HCT116 (cell line): Measurements from ENCODE around the gene ADRA2A. TPM values are rescaled to one million over a fixed set of nuclear protein-coding genes. Genes with fewer than 3 reads are reported as not detected.

ENCODE experiments used
- ATAC-seq: fragments of 200-7000 bp; cut with Tn5 transposase; 2 replicates; pipeline ENCODE4 v1.9.1; 2020; ENCODE audit warnings: mild to moderate bottlenecking, moderate library complexity
- BruUV-seq: library from RNA; stranded (reverse); fragments of 400-500 nt; replicated peaks from 2 replicates; lab custom pipeline; 2021; lab: Mats Ljungman, UMichigan
- CTCF ChIA-PET: fragments of 300-600 bp; sonication (Branson Sonifier 250); formaldehyde crosslinking; loops from one replicate; lab custom pipeline; 2021; ENCODE audit warnings: antibody characterized with exemption; lab: Charles Lee
- POLR2A ChIA-PET: fragments of 300-600, 350-600 bp; sonication (Branson Sonifier 250); formaldehyde crosslinking; loops from one replicate; lab custom pipeline; 2021; ENCODE audit warnings: antibody characterized with exemption; lab: Charles Lee
- RAD21 ChIA-PET, 2 experiments: fragments of 300-600 bp; sonication (Branson Sonifier 250); formaldehyde crosslinking; loops; one replicate each; lab custom pipeline; 2023; ENCODE audit warnings: low total read pairs in 2 of 2; ENCODE audit not compliant: uncharacterized antibody in 2 of 2, unreplicated experiment in 2 of 2, low non-redundant PET in 1 of 2; lab: Charles Lee
- DNase-seq: peaks from one replicate; pipeline ENCODE4 v3.0.0-alpha.2; 2010; ENCODE audit warnings: low read depth, low spot score
- H2AFZ ChIP-seq: fragments of 200-600 bp; shearing (Covaris generic), sonication (generic); 2 replicates; pipeline ENCODE4 v1.6.1; 2017; ENCODE audit warnings: low read depth, mixed run types, mixed read lengths, antibody characterized with exemption, low read length; ENCODE audit not compliant: poor library complexity, severe bottlenecking
- H3K27ac ChIP-seq: 2 replicates; pipeline ENCODE4 v1.5.1; 2012; ENCODE audit warnings: low read depth, low read length
- H3K27me3 ChIP-seq: fragments of 200-600 bp; sonication (generic); 2 replicates; pipeline ENCODE4 v1.6.1; 2016; ENCODE audit warnings: mixed run types, low read length, mixed read lengths; ENCODE audit not compliant: insufficient read depth
- H3K36me3 ChIP-seq, 2 experiments: fragments of 200-500 bp in 1 of 2; fragments of 200-600 bp in 1 of 2; sonication (Bioruptor generic) in 1 of 2; sonication (generic) in 1 of 2; 2 replicates each; pipeline versions ENCODE4 v1.5.1 to v1.6.1; 2014 to 2016; ENCODE audit warnings: low read length in 2 of 2, inconsistent platforms in 1 of 2, mixed read lengths in 1 of 2, mixed run types in 1 of 2; ENCODE audit not compliant: insufficient read depth in 2 of 2, control insufficient read depth in 1 of 2
- H3K4me1 ChIP-seq, 2 experiments: fragments of 200-600 bp in 1 of 2; sonication (generic) in 1 of 2; 2 replicates each; pipeline versions ENCODE4 v1.5.1 to v1.6.1; 2012 to 2017; ENCODE audit warnings: low read length in 2 of 2, inconsistent platforms in 1 of 2, mild to moderate bottlenecking in 1 of 2, mixed read lengths in 1 of 2, mixed run types in 1 of 2, moderate library complexity in 1 of 2; ENCODE audit not compliant: insufficient read depth in 2 of 2, control insufficient read depth in 1 of 2
- H3K4me2 ChIP-seq: fragments of 200-600 bp; sonication (generic); 2 replicates; pipeline ENCODE4 v1.6.1; 2017; ENCODE audit warnings: mixed run types, low read length, mixed read lengths
- H3K4me3 ChIP-seq, 2 experiments: fragments of 200-600 bp in 1 of 2; sonication (generic) in 1 of 2; replicated peaks in 1 of 2; 2 replicates each; pipeline ENCODE4 v1.5.1; 2011 to 2016; ENCODE audit warnings: low read length in 2 of 2, control low read depth in 1 of 2, low read depth in 1 of 2, mild to moderate bottlenecking in 1 of 2, mixed read lengths in 1 of 2, mixed run types in 1 of 2
- H3K79me2 ChIP-seq: fragments of 200-600 bp; sonication (generic); 2 replicates; pipeline ENCODE4 v1.6.1; 2017; ENCODE audit warnings: mild to moderate bottlenecking, mixed run types, low read length, moderate library complexity, mixed read lengths; ENCODE audit not compliant: insufficient read depth
- H3K9ac ChIP-seq: fragments of 200-600 bp; sonication (generic); 2 replicates; pipeline ENCODE4 v1.6.1; 2016; ENCODE audit warnings: low read length, mixed read lengths
- H3K9me2 ChIP-seq: fragments of 200-600 bp; sonication (generic), shearing (Covaris generic); 2 replicates; pipeline ENCODE4 v1.6.1; 2017; ENCODE audit warnings: mixed run types, mild to moderate bottlenecking, moderate library complexity; ENCODE audit not compliant: insufficient read depth
- H3K9me3 ChIP-seq, 2 experiments: fragments of 200-500 bp in 1 of 2; fragments of 200-600 bp in 1 of 2; sonication (Bioruptor generic) in 1 of 2; sonication (generic) in 1 of 2; 2 replicates each; pipeline ENCODE4 v1.6.1; 2014 to 2017; ENCODE audit warnings: low read length in 2 of 2, mixed read lengths in 2 of 2, inconsistent platforms in 1 of 2, low read depth in 1 of 2, mild to moderate bottlenecking in 1 of 2, mixed run types in 1 of 2, moderate library complexity in 1 of 2; ENCODE audit not compliant: control insufficient read depth in 1 of 2, insufficient read depth in 1 of 2
- H4K20me1 ChIP-seq: fragments of 200-600 bp; sonication (generic), shearing (Covaris generic); 2 replicates; pipeline ENCODE4 v1.6.1; 2017; ENCODE audit warnings: mixed run types, mild to moderate bottlenecking, moderate library complexity; ENCODE audit not compliant: insufficient read depth
- ATF3 ChIP-seq: IDR thresholded peaks from 2 replicates; pipeline ENCODE4 v1.6.1; 2012
- CBX3 ChIP-seq: IDR thresholded peaks from 2 replicates; pipeline ENCODE4 v1.6.1; 2012; ENCODE audit warnings: low read depth
- ELF1 ChIP-seq: IDR thresholded peaks from 2 replicates; pipeline ENCODE4 v1.6.1; 2012; ENCODE audit warnings: low read depth, borderline replicate concordance
- EZH2phosphoT487 ChIP-seq: fragments of 200-600 bp; IDR thresholded peaks from 2 replicates; pipeline ENCODE4 v1.6.1; 2018; ENCODE audit warnings: antibody characterized with exemption, borderline replicate concordance
- MAX ChIP-seq: IDR thresholded peaks from 2 replicates; pipeline ENCODE4 v1.6.1; 2012
- POLR2A ChIP-seq: IDR thresholded peaks from 2 replicates; pipeline ENCODE4 v1.7.0; 2011; ENCODE audit warnings: borderline replicate concordance; ENCODE audit not compliant: insufficient read depth, insufficient read length; ENCODE audit errors: extremely low read depth
- RAD21 ChIP-seq: IDR thresholded peaks from 2 replicates; pipeline ENCODE4 v1.6.1; 2012; ENCODE audit warnings: low read depth, mild to moderate bottlenecking
- REST ChIP-seq: IDR thresholded peaks from 2 replicates; pipeline ENCODE4 v1.6.1; 2012; ENCODE audit warnings: low read depth
- SIN3A ChIP-seq: IDR thresholded peaks from 2 replicates; pipeline ENCODE4 v1.6.1; 2012; ENCODE audit warnings: low read depth
- SP1 ChIP-seq: IDR thresholded peaks from 2 replicates; pipeline ENCODE4 v1.6.1; 2012; ENCODE audit warnings: low read depth
- SRF ChIP-seq: IDR thresholded peaks from 2 replicates; pipeline ENCODE4 v1.6.1; 2012; ENCODE audit warnings: low read depth
- ZBTB33 ChIP-seq: IDR thresholded peaks from 2 replicates; pipeline ENCODE4 v1.6.1; 2011; ENCODE audit warnings: mild to moderate bottlenecking, low read length, moderate library complexity; ENCODE audit not compliant: insufficient replicate concordance; ENCODE audit errors: extremely low read depth
- intact Hi-C: fragments of 100-400 bp; cut with micrococcal nuclease; formaldehyde crosslinking; loops from 2 replicates; pipeline ENCODE4 v1.10.0; 2022
- total RNA-seq: library from RNA; stranded (reverse); gene quantifications from one replicate; pipeline ENCODE4 v1.2.1, GENCODE V29; 2021; ENCODE audit not compliant: unreplicated experiment

ADRA2A gene
- total RNA-seq, 1 experiment from 2014 or later: 0.15 TPM

GRCh38 chr10:111077785-111078504 is 1.1 kb downstream of the ADRA2A start:
- RAD21 ChIA-PET: no interaction called here
- H3K79me2 ChIP-seq: no peaks in the 10 kb centered on the region
- H4K20me1 ChIP-seq: no peaks in the 10 kb centered on the region
- no peaks in the 10 kb centered on the region for H3K9me3 ChIP-seq
- no TSS peak for BruUV-seq
- no peak for TF ChIP-seq ZBTB33
- no peak for TF ChIP-seq CBX3
- TF ChIP-seq MAX: no peak
- TF ChIP-seq EZH2phosphoT487: no peak
- no peak for TF ChIP-seq SP1
- TF ChIP-seq SRF: no peak
- no peak for TF ChIP-seq SIN3A
- TF ChIP-seq POLR2A: no peak
- TF ChIP-seq ATF3: no peak
- no peak for TF ChIP-seq ELF1
- TF ChIP-seq REST: no peak
- TF ChIP-seq RAD21: no peak
- no peak overlapping the region for H3K9ac ChIP-seq
- peaks cover 26% of the 10 kb centered on the region; the same call in 1 of the 2 replicates for H3K27me3 ChIP-seq
- no peak overlapping the region for H2AFZ ChIP-seq
- POLR2A ChIA-PET: no interaction called here
- H3K9me2 ChIP-seq: no peaks in the 10 kb centered on the region
- H3K27ac ChIP-seq: no peak overlapping the region
- DNase-seq: no peak
- H3K4me1 ChIP-seq: no peaks in the 10 kb centered on the region; a peak in 1 of 4 replicates
- intact Hi-C loops: loop anchor here (5.0 to 10.0 kb wide), 2 partner anchors 333 to 519 kb away; no protein-coding TSS in a partner anchor
- CTCF ChIA-PET: no interaction called here
- H3K36me3 ChIP-seq: no peaks in the 10 kb centered on the region
- no peak overlapping the region for H3K4me2 ChIP-seq
- ATAC-seq: no peak
- no peak overlapping the region for H3K4me3 ChIP-seq
